Lower lobe of right lung (tissue), 2 donors: ENCODE data around the gene VAMP8. TPM values are rescaled to one million over a fixed set of nuclear protein-coding genes. Genes with fewer than 3 reads are reported as not detected.

ENCODE experiments used
- ATAC-seq, 2 donors: fragments of 200-7000 bp; cut with Tn5 transposase; one replicate each; pipeline ENCODE4 v1.9.1; 2020 to 2022; ENCODE audit warnings: mild to moderate bottlenecking in 2 of 2, moderate library complexity in 2 of 2
- DNase-seq: peaks from one replicate; pipeline ENCODE4 v3.0.0-alpha.2; 2020
- H3K27ac ChIP-seq: fragments of 200-600 bp; one replicate; pipeline ENCODE4 v1.8.0; 2022
- H3K27me3 ChIP-seq: fragments of 200-600 bp; one replicate; pipeline ENCODE4 v1.8.0; 2022; ENCODE audit warnings: low read depth
- H3K36me3 ChIP-seq: fragments of 200-600 bp; one replicate; pipeline ENCODE4 v1.8.0; 2022; ENCODE audit warnings: mild to moderate bottlenecking
- H3K4me1 ChIP-seq: fragments of 200-600 bp; one replicate; pipeline ENCODE4 v1.8.0; 2022
- H3K4me3 ChIP-seq: fragments of 200-600 bp; one replicate; pipeline ENCODE4 v1.8.0; 2022; ENCODE audit warnings: mild to moderate bottlenecking
- H3K9me3 ChIP-seq: fragments of 200-600 bp; one replicate; pipeline ENCODE4 v1.8.0; 2022
- intact Hi-C: fragments of 100-400 bp; cut with DNase I; formaldehyde crosslinking; loops from one replicate; pipeline ENCODE4 v1.11.0; 2022
- total RNA-seq: library from RNA; stranded (reverse); fragmentation: NEBNext Ultra II Directional; extraction: Animal tissue kit (Norgen Biotek cat#: 25700); gene quantifications from one replicate; pipeline ENCODE4 v1.2.1, GENCODE V29; 2021
- TF ChIP-seq, protein P1 (sequence below): fragments of 200-600 bp; IDR thresholded peaks from one replicate; pipeline ENCODE4 v1.8.0; 2022; ENCODE audit warnings: antibody characterized with exemption, mild to moderate bottlenecking
- donor health status: DM: no; HTN: yes; CAD: no; lungs with severe emphysema.

VAMP8 gene
- total RNA-seq, 1 donor from 2014 or later: 272 TPM

DNA sequence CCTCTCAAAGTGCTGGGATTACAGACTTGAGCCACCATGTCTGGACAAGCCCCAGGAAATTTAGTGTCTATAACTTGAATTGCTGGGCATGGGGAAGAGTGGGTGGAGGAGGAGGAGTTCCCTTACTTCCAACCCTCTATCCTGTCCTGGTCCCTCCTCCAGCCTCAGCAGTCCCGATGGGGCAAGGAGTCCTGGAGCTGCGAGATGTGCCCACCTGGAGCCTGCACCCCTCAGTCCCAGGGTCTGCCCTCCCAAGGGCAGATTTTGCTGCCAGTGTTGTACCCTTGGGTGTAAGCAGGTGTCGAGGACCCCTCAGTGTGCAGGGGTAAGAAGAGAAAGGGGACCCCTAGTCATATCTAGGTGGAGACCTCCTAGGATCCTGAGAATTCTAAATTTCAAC lies 2.8 kb downstream of the VAMP8 start:
- DNase-seq: peak; percentile 34
- Histone ChIP-seq H3K4me1 (peaks cover 73% of the 10 kb centered on the region), H3K9me3 (no peaks in the 10 kb centered on the region), H3K27ac (peak overlapping the region; percentile 92), H3K4me3 (peak overlapping the region; percentile 8), H3K36me3 (peaks cover 24% of the 10 kb centered on the region), H3K27me3 (no peaks in the 10 kb centered on the region)
- ATAC-seq: no peak
- intact Hi-C loops: no loop called here
- TF ChIP-seq, protein P1, sequence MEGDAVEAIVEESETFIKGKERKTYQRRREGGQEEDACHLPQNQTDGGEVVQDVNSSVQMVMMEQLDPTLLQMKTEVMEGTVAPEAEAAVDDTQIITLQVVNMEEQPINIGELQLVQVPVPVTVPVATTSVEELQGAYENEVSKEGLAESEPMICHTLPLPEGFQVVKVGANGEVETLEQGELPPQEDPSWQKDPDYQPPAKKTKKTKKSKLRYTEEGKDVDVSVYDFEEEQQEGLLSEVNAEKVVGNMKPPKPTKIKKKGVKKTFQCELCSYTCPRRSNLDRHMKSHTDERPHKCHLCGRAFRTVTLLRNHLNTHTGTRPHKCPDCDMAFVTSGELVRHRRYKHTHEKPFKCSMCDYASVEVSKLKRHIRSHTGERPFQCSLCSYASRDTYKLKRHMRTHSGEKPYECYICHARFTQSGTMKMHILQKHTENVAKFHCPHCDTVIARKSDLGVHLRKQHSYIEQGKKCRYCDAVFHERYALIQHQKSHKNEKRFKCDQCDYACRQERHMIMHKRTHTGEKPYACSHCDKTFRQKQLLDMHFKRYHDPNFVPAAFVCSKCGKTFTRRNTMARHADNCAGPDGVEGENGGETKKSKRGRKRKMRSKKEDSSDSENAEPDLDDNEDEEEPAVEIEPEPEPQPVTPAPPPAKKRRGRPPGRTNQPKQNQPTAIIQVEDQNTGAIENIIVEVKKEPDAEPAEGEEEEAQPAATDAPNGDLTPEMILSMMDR: no peak

DNA sequence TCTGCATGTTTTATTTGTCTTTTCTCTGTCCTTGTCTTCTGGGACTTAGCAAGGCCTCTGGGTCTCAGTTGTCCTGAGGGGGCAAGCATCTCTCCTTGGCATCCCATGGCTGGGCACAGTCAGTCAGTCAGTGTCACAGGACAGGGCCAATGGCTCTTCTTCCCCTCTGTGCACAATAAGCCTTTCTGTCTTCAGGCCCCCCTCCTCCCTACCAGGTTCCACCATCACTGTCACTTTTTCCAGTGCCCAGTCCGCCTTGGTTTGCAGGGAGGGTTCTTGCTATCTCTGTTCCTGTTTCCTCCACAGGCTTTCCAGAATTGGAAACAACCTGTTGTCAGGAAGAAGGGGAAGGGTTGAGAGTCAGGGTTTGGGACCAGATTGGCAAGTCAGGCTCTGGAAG lies 5.1 kb downstream of the VAMP8 start:
- TF ChIP-seq, protein P1: no peak
- Histone ChIP-seq H3K27me3 (no peaks in the 10 kb centered on the region), H3K36me3 (peaks cover 24% of the 10 kb centered on the region), H3K9me3 (no peaks in the 10 kb centered on the region), H3K4me3 (no peak overlapping the region), H3K4me1 (peaks cover 75% of the 10 kb centered on the region), H3K27ac (peak overlapping the region; percentile 95)
- no peak for ATAC-seq
- intact Hi-C loops: no loop called here
- DNase-seq: no peak

- DNase-seq (no peak), ATAC-seq (peak in 1 of 2 donors; percentile 2)
- peaks cover 83% of the 10 kb centered on the region for H3K4me1 ChIP-seq
- H3K27me3 ChIP-seq: no peaks in the 10 kb centered on the region
- intact Hi-C loops: no loop called here
- peak overlapping the region; percentile 77 for H3K4me3 ChIP-seq
- H3K9me3 ChIP-seq: no peaks in the 10 kb centered on the region
- H3K36me3 ChIP-seq: peaks cover 24% of the 10 kb centered on the region
- TF ChIP-seq, protein P1: no peak
- H3K27ac ChIP-seq: peak overlapping the region; percentile 95
These were observed 6.4 kb downstream of the VAMP8 start for GRCh38 chr2:85583667-85584353.

DNA sequence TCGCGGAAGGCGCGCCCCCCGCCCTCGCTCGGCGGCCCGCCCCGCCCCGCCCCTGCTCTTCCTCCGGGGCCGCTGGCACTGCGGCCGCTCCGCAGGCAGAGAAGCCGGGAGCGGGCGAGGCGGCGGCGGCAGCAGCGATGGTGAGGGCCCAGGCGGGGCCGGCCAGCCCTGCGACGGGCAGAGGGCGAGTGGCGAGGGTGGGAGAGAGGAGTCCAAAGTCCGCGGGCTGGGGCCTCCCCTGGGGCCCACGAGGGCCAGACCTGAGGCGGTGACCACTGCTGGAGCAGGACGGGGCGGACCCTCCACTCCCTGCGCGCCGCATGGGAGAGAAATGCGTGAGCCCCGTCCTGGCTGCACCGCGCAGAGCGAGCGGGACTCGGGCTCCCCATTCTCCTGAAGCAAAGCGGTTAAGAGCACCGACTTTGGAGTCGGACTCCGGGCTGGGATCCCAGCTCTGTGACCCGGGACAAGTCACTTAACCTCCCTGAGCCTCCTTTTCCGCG lies 7.0 kb downstream of the VAMP8 start, which contains the start of gene VAMP5:
Gene VAMP5 (plus strand): TSS at position 78 of the 503 bp plus-strand sequence. CDS start 60 bp downstream, at position 138.
- intact Hi-C loops: no loop called here
- Histone ChIP-seq H3K4me3 (peak within 1 kb of the TSS; percentile 77), H3K27me3 (no peaks in the 10 kb centered on the region), H3K27ac (peak within 1 kb of the TSS; percentile 95), H3K4me1 (peaks cover 83% of the 10 kb centered on the region), H3K9me3 (no peaks in the 10 kb centered on the region), H3K36me3 (peaks cover 24% of the 10 kb centered on the region)
- DNase-seq (no peak), ATAC-seq (peak; percentile 48 to 49)
- TF ChIP-seq, protein P1: no peak

DNA sequence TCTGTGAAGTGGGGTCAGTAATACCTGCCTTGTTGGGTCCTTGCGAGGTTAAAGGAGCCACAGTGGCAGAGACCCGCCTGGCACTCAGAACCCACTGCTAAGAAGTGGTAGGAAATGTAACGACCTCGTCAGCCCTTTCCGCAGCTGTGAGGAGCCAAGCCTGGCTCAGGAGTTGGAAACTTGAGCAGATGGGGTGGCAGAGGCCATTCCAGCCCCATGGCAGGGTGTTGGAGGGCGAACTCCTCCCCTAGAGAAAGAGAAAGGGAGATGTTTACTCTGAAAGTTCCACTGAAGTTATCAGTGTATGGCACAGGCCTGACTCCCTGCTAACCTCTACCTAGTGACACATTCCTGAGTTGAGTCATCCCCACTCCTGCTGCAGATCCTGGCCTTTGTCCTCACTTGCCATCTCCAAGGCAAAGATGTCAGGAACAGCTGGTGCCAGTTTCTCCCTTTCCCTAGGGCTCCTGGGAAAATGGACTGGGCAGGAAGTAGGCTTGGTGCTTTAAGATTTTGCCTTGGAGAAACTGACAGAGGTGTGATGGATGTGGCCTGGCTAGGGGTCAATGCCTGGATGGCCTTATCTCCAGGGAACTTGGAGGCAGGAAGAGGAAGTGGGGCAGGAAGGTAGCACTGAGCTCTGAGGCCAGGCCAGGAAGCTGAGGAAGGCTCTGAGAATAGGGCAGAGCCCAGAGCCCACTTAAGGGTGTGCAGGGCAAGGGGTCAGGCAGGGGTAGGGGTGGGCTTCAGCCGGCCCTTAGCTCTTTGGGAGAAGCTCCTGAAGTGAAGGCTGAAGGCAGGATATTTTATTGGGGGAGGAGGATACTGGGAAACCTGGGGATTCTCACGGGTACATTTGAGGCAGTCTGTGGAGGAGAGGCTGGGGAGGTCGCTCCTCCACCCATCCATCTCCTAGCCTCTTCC lies 7.7 kb downstream of the VAMP8 start:
- Histone ChIP-seq H3K27me3 (no peaks in the 10 kb centered on the region), H3K9me3 (no peaks in the 10 kb centered on the region), H3K4me1 (peaks cover 83% of the 10 kb centered on the region), H3K4me3 (peak overlapping the region; percentile 77), H3K27ac (peak overlapping the region; percentile 95), H3K36me3 (peaks cover 24% of the 10 kb centered on the region)
- TF ChIP-seq, protein P1: no peak
- DNase-seq: peak; percentile 62
- peak; percentile 53 to 70 for ATAC-seq
- intact Hi-C loops: no loop called here
